Measurements from ENCODE around the gene PRKN.
"Not testable (repeated sequence)": the region's sequence is repeated elsewhere in the genome, so short reads cannot be mapped to it uniquely, and the experiment has no call there.

Gene PRKN

DNA sequence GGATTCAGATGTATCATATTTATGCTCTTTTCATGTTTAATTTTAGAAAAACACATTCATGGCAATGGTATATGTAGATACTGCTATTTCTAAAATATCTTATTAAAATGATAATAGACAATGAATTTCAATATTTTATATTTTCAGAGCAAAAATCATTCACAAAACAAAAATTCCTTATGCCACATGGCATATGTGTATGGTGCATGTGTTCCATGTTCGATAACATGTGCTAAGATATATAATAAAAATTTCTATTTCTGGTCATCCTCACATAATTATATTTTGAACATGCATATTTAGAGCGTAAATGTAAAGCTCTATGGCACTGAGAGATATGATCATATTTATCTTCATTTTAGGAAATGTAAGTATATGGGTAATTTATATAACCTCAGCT, 847.5 kb downstream of the PRKN start:
- no peak for DNase-seq

- DNase-seq, result no peak
Observed at GRCh38 chr6:161876231-161876630, 851.3 kb downstream of the PRKN start.

DNA sequence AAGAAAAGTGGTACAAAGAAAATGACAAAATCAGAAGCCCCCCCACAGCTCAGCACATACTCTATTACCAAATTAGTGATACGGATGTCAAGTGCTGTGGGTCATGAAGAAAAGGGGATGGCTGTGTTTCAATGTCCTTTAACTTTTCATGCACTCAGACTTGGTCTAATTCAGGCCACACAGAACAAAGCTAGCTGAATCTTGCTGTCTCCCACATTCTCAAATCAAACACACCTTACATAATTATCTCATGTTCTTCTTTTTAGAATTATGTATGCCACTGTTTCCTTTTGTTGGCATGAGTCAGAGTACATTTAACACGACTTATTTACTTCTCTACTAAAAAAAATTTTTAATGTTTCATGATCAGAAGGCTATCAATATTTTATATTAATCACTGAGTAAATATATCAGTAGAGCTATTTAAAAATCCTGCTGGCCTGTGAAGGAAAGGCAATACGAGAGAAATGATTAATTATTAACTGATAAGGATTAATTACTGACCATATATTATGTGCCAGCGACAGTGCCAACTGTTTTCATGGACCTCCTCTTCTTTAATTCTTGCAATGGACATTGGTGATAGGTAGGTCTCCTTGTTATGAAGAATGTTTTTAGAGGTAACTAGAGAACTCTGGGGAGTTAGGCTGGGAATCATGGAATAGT, 857.2 kb downstream of the PRKN start:
- DNase-seq, result no peak

DNA sequence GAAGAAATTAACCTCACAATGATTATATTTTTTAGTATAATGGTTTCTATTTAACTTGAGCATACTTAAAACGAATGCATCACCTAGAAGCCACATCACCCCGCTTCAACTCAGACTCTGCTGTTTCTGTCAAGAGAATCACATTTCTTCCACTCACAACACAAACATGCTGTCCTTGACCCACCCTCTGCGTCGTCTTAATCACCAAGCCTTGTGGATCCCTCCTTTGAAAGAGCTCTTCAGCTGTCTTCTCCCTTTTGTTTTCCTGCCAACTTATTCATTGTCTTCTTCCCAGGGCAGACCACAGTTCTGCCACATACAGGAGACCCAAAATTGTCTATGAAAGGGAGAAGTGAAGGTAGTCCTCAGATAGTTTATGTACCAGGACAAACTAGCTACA, 858.1 kb downstream of the PRKN start:
- no peak for DNase-seq

GRCh38 chr6:161866570-161866969, 861.0 kb downstream of the PRKN start:
- DNase-seq, result no peak

DNA sequence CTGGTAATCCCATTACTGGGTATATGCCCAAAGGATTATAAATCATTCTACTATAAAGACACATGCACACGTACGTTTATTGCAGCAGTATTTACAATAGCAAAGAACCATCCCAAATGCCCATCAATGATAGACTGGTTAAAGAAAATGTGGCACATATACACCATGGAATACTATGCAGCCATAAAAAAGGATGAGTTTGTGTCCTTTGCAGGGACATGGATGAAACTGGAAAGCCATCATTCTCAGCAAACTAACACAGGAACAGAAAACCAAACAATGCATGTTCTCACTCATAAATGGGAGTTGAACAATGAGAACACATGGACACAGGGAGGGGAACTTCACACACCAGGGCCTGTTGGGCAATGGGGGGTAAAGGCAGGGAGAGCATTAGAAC, 866.5 kb downstream of the PRKN start:
- DNase-seq, result not testable (repeated sequence)

- no peak for DNase-seq
Observed at GRCh38 chr6:161853657-161854056, 873.9 kb downstream of the PRKN start.

GRCh38 chr6:161851486-161851885, 876.1 kb downstream of the PRKN start:
- DNase-seq, result not testable (repeated sequence)

DNA sequence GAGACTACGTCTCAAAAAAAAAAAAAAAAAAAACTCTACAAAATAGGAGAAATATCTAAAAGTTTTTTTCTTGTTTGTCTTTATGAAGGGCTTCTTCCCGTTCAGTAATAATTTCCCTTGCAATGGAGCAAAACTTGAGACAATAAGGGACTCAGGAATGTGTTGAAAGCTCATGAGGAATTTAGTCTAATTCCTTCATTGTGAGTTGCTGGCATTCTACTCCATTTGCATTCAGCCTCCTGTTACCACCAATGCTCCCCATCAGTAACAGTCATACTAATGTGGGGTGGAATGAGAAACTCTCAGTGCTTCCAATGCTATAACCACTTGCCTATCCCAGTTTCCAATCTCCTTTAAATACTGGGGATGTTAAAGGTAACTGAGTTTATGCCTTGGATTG, 877.0 kb downstream of the PRKN start:
- DNase-seq, result no peak

- no peak for DNase-seq
Observed at GRCh38 chr6:161847628-161848027, 879.9 kb downstream of the PRKN start.

DNA sequence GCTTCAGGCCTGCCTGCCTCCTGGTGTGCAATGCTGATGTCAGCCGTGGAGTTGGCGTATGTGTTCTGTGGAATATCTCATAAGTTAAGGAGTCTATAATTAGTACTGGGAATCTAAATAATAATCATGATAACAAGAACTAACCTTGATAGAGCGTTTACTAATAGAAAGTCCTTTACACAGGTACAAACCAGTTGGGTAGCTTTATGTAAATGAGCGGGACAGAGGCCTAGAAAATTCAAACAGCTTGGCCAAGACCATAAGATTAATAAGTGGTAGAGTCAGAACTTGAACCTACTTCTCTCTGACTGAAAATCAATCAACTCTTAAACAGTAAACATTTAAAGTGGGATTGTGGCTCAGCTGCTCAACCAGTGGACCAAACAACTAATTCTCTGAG, 882.8 kb downstream of the PRKN start:
- no peak for DNase-seq

- DNase-seq, result no peak
Observed at GRCh38 chr6:161843066-161843465, 884.5 kb downstream of the PRKN start.

DNA sequence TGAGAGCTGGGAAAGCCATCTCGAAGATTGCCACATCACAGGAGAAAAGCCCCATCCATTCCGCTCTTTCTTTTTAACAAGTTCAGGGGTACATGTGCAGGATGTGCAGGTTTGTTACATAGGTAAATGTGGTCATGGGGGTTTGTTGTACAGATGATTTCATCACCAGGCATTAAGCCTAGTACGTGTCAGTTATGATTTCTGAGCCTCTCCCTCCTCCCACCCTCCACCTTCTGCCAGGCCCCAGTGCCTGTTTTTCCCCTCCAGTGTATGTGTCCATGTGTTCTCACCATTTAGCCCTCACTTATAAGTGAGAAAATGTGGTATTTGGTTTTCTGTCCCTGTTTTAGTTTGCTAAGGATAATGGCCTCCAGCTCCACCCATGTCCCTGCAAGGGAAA, 887.2 kb downstream of the PRKN start:
- DNase-seq, result no peak

- DNase-seq, result no peak
Observed at GRCh38 chr6:161838306-161839035, 889.1 kb downstream of the PRKN start.

DNA sequence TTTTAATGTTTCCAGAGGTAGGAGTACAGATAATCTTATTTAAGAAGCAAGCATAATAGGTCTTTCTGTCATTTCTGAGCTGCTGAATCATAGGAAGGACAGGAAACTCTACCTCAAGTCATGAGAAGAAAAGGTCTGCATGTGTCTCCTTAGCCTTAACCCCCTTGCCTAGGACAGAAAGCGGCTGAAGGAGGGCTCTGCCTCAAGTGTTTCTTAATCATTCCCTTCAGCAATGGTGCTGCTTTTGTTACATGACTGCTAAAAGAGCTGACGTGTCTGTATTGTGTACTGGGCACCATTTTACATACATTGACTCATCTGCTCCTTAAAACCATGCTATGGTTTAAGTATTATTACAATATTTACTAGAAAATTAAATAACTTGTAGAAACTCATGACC, 889.7 kb downstream of the PRKN start:
- DNase-seq, result no peak

- no peak for DNase-seq
Observed at GRCh38 chr6:161837449-161837735, 890.2 kb downstream of the PRKN start.

- DNase-seq, result no peak
Observed at GRCh38 chr6:161836643-161837448, 890.7 kb downstream of the PRKN start.

DNA sequence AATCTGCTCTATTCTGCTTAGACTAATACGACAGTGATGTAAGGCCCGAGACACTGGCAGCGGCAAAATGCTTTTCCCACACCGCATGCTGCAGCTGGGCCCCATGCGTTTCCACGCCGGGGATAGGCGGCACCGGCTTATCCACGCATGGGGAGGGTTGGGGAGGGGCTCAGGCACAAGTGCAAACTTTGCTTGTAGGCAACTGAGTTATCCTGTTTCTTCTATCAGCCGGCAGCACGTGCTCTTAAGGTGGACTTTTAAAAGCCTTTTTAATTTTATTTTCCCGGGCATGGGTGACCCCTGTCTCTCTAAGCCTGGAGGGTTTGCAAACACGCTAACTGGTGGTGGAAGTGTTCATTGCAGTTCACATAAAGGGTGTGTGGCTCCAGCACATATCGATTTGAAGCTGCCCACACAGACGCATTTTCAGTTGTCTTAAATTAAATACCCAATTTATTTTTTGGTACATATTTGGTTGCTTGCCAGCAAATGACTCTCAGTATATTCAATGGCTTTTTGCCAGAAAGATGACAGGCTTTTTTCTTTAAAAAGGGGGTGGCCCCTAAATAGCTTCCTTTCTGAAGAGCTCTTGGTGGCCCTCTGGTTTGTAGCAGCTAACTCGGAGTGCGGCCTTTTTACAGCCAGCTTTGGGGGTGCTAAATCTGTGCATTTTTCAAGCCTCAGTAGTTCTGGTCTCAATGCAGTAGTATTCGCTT, 891.9 kb downstream of the PRKN start:
- no peak for DNase-seq

DNA sequence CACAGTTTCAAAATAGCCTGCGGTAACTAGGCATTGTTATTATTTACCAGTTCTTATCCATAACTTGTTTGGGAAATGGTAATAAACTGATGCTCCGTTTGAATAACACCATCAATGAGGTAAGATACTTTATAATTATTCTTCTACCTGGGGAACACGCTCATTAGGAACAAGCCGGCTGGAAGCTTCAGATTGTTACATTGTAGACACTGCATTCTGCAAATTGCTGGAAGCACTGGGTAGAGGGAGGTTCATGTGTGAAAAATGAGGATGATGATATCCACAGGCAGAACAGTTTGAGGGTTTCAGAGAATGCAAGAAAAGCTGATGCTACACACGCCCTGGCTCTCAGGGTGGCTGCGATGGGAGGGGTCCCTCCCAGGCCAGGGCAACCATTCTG, 893.1 kb downstream of the PRKN start:
- DNase-seq, result no peak

GRCh38 chr6:161833099-161833860, 894.3 kb downstream of the PRKN start:
- DNase-seq, result no peak

GRCh38 chr6:161832622-161833021, 894.9 kb downstream of the PRKN start:
- no peak for DNase-seq

DNA sequence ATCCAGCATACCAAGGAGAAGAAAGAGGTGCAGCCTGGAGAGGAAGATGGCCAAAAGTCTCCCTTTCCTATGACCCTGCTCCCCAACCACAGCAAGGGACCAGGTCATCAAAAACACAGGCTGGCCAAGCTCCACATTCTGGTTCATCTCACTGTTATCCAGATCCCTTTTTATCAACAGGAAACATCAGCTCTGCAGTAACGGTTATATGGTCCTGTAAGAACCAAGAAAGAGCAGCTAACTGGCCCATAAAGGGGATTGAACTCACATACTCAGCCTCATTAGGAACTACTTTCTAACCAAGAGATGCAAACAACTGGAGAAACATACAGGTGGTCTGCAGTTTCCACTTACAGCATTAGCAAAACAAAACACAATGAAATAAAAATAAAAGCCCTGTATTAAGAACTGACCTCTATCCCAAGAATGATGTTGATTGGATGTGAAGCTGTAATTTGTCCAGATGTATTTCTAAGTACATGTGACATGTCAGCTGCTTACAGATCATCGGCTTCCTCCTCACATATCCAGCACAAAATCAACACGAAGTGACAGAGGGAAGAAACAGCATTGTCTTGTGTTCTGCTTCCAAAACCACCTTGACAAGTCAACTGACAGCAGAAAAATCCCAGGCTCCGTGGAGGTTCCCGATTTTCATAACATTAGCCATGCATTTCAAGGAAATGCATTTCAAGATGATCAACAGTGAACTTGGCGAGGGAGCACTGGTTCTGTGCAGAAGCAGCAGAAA, 896.5 kb downstream of the PRKN start:
- DNase-seq, result no peak
